ENCODE results near the gene LHPP. TPM values are rescaled to one million over a fixed set of nuclear protein-coding genes. Genes with fewer than 3 reads are reported as not detected.
A peak's percentile ranks its signal among the peaks of the same experiment; 100 is the strongest.

The LHPP gene
- total RNA-seq, 1 donor from 2014 or later = 24.5 TPM

GRCh38 chr10:124590216-124591122 lies 128.8 kb downstream of the LHPP start:
- Mint-ChIP-seq H3K4me3 (no peak overlapping the region), H3K27ac (peak overlapping the region; percentile 37)
- H3K27ac ChIP-seq = no peak overlapping the region

GRCh38 chr10:124591123-124591495 lies 129.5 kb downstream of the LHPP start:
- no peak overlapping the region for H3K4me2 ChIP-seq
- H3K4me1 ChIP-seq = no peaks in the 10 kb centered on the region
- no peaks in the 10 kb centered on the region for H3K36me3 ChIP-seq
- DNase-seq (ENCODE audit: low spot score) = no peak
- Mint-ChIP-seq H3K9me3 (peaks cover 10% of the 10 kb centered on the region), H3K4me3 (no peak overlapping the region), H3K4me1 (peaks cover 3% of the 10 kb centered on the region), H3K27me3 (ENCODE audit: insufficient read depth, low read depth) (peaks cover 5% of the 10 kb centered on the region), H3K27ac (no peak overlapping the region), H3K36me3 (peaks cover 4% of the 10 kb centered on the region)
- H3K27me3 ChIP-seq = no peaks in the 10 kb centered on the region
- no peak overlapping the region for H3K4me3 ChIP-seq
- H3K79me2 ChIP-seq (ENCODE audit: low read depth) = no peaks in the 10 kb centered on the region
- H2AFZ ChIP-seq (replicated peaks) = no peak overlapping the region
- no peak overlapping the region for H3K27ac ChIP-seq
- H3K9ac ChIP-seq = no peak overlapping the region
- TF ChIP-seq EZH2phosphoT487 (IDR thresholded peaks at IDR 0.05) (no peak), EZH2 (IDR thresholded peaks at IDR 0.05) (no peak), CTCF (IDR thresholded peaks at IDR 0.05) (no peak)
- H4K20me1 ChIP-seq (ENCODE audit: low read depth) = no peaks in the 10 kb centered on the region
- no peaks in the 10 kb centered on the region for H3F3A ChIP-seq (ENCODE audit: low read depth)
- no peaks in the 10 kb centered on the region for H3K9me3 ChIP-seq (ENCODE audit: low read depth)

More at GRCh38 chr10:124590216-124591122, 128.8 kb downstream of the LHPP start:
- no peak for DNase-seq (ENCODE audit: low spot score)
- peaks cover 5% of the 10 kb centered on the region for H3K27me3 Mint-ChIP-seq (ENCODE audit: insufficient read depth, low read depth)
- Histone ChIP-seq H3K9ac (no peak overlapping the region), H3K36me3 (no peaks in the 10 kb centered on the region), H3K4me2 (no peak overlapping the region), H3F3A (ENCODE audit: low read depth) (no peaks in the 10 kb centered on the region), H3K9me3 (ENCODE audit: low read depth) (no peaks in the 10 kb centered on the region), H4K20me1 (ENCODE audit: low read depth) (no peaks in the 10 kb centered on the region), H3K79me2 (ENCODE audit: low read depth) (no peaks in the 10 kb centered on the region), H3K4me1 (no peaks in the 10 kb centered on the region), H3K4me3 (no peak overlapping the region), H3K27me3 (no peaks in the 10 kb centered on the region), H2AFZ (replicated peaks) (no peak overlapping the region)
- peaks cover 10% of the 10 kb centered on the region for H3K9me3 Mint-ChIP-seq
- H3K4me1 Mint-ChIP-seq = peaks cover 3% of the 10 kb centered on the region
- TF ChIP-seq CTCF (IDR thresholded peaks at IDR 0.05) (no peak), EZH2 (IDR thresholded peaks at IDR 0.05) (no peak), EZH2phosphoT487 (IDR thresholded peaks at IDR 0.05) (no peak)
- peaks cover 4% of the 10 kb centered on the region for H3K36me3 Mint-ChIP-seq

- H2AFZ ChIP-seq (replicated peaks) = no peak overlapping the region
- no peak overlapping the region for H3K4me3 ChIP-seq
- Mint-ChIP-seq H3K27me3 (ENCODE audit: insufficient read depth, low read depth) (peaks cover 8% of the 10 kb centered on the region), H3K9me3 (peaks cover 10% of the 10 kb centered on the region), H3K36me3 (peaks cover 4% of the 10 kb centered on the region), H3K4me3 (no peak overlapping the region), H3K4me1 (peaks cover 3% of the 10 kb centered on the region), H3K27ac (no peak overlapping the region)
- TF ChIP-seq CTCF (IDR thresholded peaks at IDR 0.05) (no peak), EZH2 (IDR thresholded peaks at IDR 0.05) (no peak), EZH2phosphoT487 (IDR thresholded peaks at IDR 0.05) (no peak)
- no peaks in the 10 kb centered on the region for H3K9me3 ChIP-seq (ENCODE audit: low read depth)
- no peaks in the 10 kb centered on the region for H3K4me1 ChIP-seq
- H3K36me3 ChIP-seq = no peaks in the 10 kb centered on the region
- H3K4me2 ChIP-seq = no peak overlapping the region
- H3K27me3 ChIP-seq = no peaks in the 10 kb centered on the region
- H3K9ac ChIP-seq = no peak overlapping the region
- H3F3A ChIP-seq (ENCODE audit: low read depth) = no peaks in the 10 kb centered on the region
- DNase-seq (ENCODE audit: low spot score) = no peak
- H3K27ac ChIP-seq = no peak overlapping the region
- H4K20me1 ChIP-seq (ENCODE audit: low read depth) = no peaks in the 10 kb centered on the region
- no peaks in the 10 kb centered on the region for H3K79me2 ChIP-seq (ENCODE audit: low read depth)
Measured at GRCh38 chr10:124592101-124592500, 130.5 kb downstream of the LHPP start.

Data from neural progenitor cell (in vitro differentiated cells).